ENCODE data around the gene ANAPC15.
"Not testable (repeated sequence)": the region's sequence is repeated elsewhere in the genome, so short reads cannot be mapped to it uniquely, and the experiment has no call there.

ANAPC15 gene

GRCh38 chr11:72112143-72112977, at the start of gene ANAPC15:
TSS of gene ANAPC15 (minus strand) at chr11:72112695. CDS start at chr11:72111276, 1,419 bp downstream.
- DNase-seq = peak; percentile 100

GRCh38 chr11:72160319-72160718, 47.8 kb upstream of the ANAPC15 start:
- DNase-seq = no peak

GRCh38 chr11:72157131-72157530, 44.6 kb upstream of the ANAPC15 start:
- DNase-seq = no peak

- DNase-seq = no peak
Measured at GRCh38 chr11:72155751-72156150, 43.3 kb upstream of the ANAPC15 start.

- no peak for DNase-seq
Measured at GRCh38 chr11:72154816-72155215, 42.3 kb upstream of the ANAPC15 start.

- DNase-seq = not testable (repeated sequence)
Measured at GRCh38 chr11:72153874-72154273, 41.4 kb upstream of the ANAPC15 start.

- no peak for DNase-seq
Measured at GRCh38 chr11:72150882-72151281, 38.4 kb upstream of the ANAPC15 start.

- no peak for DNase-seq
Measured at GRCh38 chr11:72146625-72147024, 34.1 kb upstream of the ANAPC15 start.

- no peak for DNase-seq
Measured at GRCh38 chr11:72144807-72145565, 32.5 kb upstream of the ANAPC15 start.

GRCh38 chr11:72142543-72142942, 30.0 kb upstream of the ANAPC15 start:
- DNase-seq = not testable (repeated sequence)

- not testable (repeated sequence) for DNase-seq
Measured at GRCh38 chr11:72142086-72142485, 29.6 kb upstream of the ANAPC15 start.

GRCh38 chr11:72141066-72141465, 28.6 kb upstream of the ANAPC15 start:
- DNase-seq = no peak

GRCh38 chr11:72140661-72141060, 28.2 kb upstream of the ANAPC15 start:
- DNase-seq = no peak

- no peak for DNase-seq
Measured at GRCh38 chr11:72139500-72139899, 27.0 kb upstream of the ANAPC15 start.

GRCh38 chr11:72138821-72139390, 26.4 kb upstream of the ANAPC15 start:
- DNase-seq = no peak

GRCh38 chr11:72136684-72137262, 24.3 kb upstream of the ANAPC15 start:
- no peak for DNase-seq

- DNase-seq = no peak
Measured at GRCh38 chr11:72135891-72136683, 23.6 kb upstream of the ANAPC15 start.

GRCh38 chr11:72135473-72135872, 23.0 kb upstream of the ANAPC15 start, which contains the start of gene FOLR3:
TSS of gene FOLR3 (plus strand) at chr11:72135725. CDS start at chr11:72135953, 228 bp downstream.
- peak; percentile 35 to 47 for DNase-seq

- peak; percentile 66 to 76 for DNase-seq
Measured at GRCh38 chr11:72132646-72133045, 20.2 kb upstream of the ANAPC15 start.

GRCh38 chr11:72129381-72129780, 16.9 kb upstream of the ANAPC15 start:
- DNase-seq = no peak

GRCh38 chr11:72127923-72128322, 15.4 kb upstream of the ANAPC15 start:
- DNase-seq = no peak

GRCh38 chr11:72125956-72126355, 13.5 kb upstream of the ANAPC15 start:
- DNase-seq = no peak

All from inflammatory macrophage treated with lipopolysaccharide for 1 hour (primary cell).